GM23338 (cell line): ENCODE measurements around the gene RTKN2. TPM values are rescaled to one million over a fixed set of nuclear protein-coding genes. Genes with fewer than 3 reads are reported as not detected.

Experiments used
- CREB1 ChIP-seq: fragments of 250-450 bp; sonication (Bioruptor Pico); IDR thresholded peaks from 2 replicates; pipeline ENCODE4 v1.5.0; 2020; ENCODE audit warnings: low read depth, mild to moderate bottlenecking, moderate library complexity
- CTCF ChIP-seq, 2 experiments: fragments of 200-600 bp in 1 of 2; sonication (generic) in 1 of 2; conservative IDR thresholded peaks; 2 replicates each; pipeline versions ENCODE4 v1.5.1 to v1.6.1; 2016 to 2017; ENCODE audit warnings: antibody characterized with exemption in 2 of 2, low read depth in 2 of 2, mild to moderate bottlenecking in 2 of 2, moderate library complexity in 1 of 2
- EZH2 ChIP-seq: fragments of 200-600 bp; sonication (generic); IDR thresholded peaks from one replicate; pipeline ENCODE4 v1.8.0; 2017; ENCODE audit warnings: antibody characterized with exemption, mild to moderate bottlenecking, low read depth; ENCODE audit not compliant: unreplicated experiment
- JUNB ChIP-seq: IDR thresholded peaks from one replicate; pipeline ENCODE4 v1.6.1; 2016; ENCODE audit warnings: antibody characterized with exemption; ENCODE audit not compliant: unreplicated experiment
- POLR2AphosphoS5 ChIP-seq: IDR thresholded peaks from 2 replicates; pipeline ENCODE4 v1.6.1; 2016; ENCODE audit warnings: antibody characterized with exemption, low read depth
- ZNF114 ChIP-seq: fragments of 250-450 bp; sonication (Bioruptor Pico); IDR thresholded peaks from 2 replicates; pipeline ENCODE4 v1.5.0; 2020; ENCODE audit warnings: mild to moderate bottlenecking, moderate library complexity
- ZNF331 ChIP-seq: fragments of 250-450 bp; sonication (Bioruptor Pico); IDR thresholded peaks from 2 replicates; pipeline ENCODE4 v1.5.0; 2020; ENCODE audit warnings: low read depth, mild to moderate bottlenecking, moderate library complexity
- ZNF462 ChIP-seq: fragments of 250-450 bp; sonication (Bioruptor Pico); IDR thresholded peaks from 2 replicates; pipeline ENCODE4 v1.5.0; 2020; ENCODE audit warnings: mild to moderate bottlenecking, moderate library complexity
- polyA plus RNA-seq: library from polyadenylated mRNA; unstranded; fragments of >200 nt; fragmentation: Nextera tagmentation; extraction: Ambion mirVana; gene quantifications from 2 replicates; pipeline ENCODE4 v1.2.1, GENCODE V29; 2016
- total RNA-seq: library from RNA; depleted of rRNA; stranded (reverse); fragments of >200 nt; shearing (Covaris generic); gene quantifications from 2 replicates; pipeline ENCODE4 v1.2.3, GENCODE V29; 2014
- TF ChIP-seq, protein P1 (sequence below): IDR thresholded peaks from 2 replicates; pipeline ENCODE4 v1.6.1; 2016; ENCODE audit warnings: antibody characterized with exemption

Gene RTKN2
- total and polyA plus RNA-seq, 2 experiments from 2014 or later: 15.3 to 23.6 TPM

- TF ChIP-seq ZNF462: no peak
- no peak for TF ChIP-seq JUNB
- no peak for TF ChIP-seq CREB1 (CRISPR knock-in tag)
- no peak for TF ChIP-seq CTCF (conservative IDR thresholded peaks at IDR 0.05; ENCODE audit: low read depth in 2 of 2)
- TF ChIP-seq, protein P1, sequence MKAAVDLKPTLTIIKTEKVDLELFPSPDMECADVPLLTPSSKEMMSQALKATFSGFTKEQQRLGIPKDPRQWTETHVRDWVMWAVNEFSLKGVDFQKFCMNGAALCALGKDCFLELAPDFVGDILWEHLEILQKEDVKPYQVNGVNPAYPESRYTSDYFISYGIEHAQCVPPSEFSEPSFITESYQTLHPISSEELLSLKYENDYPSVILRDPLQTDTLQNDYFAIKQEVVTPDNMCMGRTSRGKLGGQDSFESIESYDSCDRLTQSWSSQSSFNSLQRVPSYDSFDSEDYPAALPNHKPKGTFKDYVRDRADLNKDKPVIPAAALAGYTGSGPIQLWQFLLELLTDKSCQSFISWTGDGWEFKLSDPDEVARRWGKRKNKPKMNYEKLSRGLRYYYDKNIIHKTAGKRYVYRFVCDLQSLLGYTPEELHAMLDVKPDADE: no peak
- no peak for TF ChIP-seq EZH2
- no peak for TF ChIP-seq ZNF114 (CRISPR knock-in tag)
- TF ChIP-seq POLR2AphosphoS5: no peak
- TF ChIP-seq ZNF331: no peak
These were observed 62.8 kb downstream of the RTKN2 start (continued) for GRCh38 chr10:62205750-62206399.
